ENCODE results near the gene SKAP2. TPM values are rescaled to one million over a fixed set of nuclear protein-coding genes. Genes with fewer than 3 reads are reported as not detected.

SKAP2 gene
- total and polyA plus RNA-seq, 2 of the 13 experiments (the other 11 are each of a cell fraction or from before 2014, with no cell fraction given) = 3.6 to 12.9 TPM

- TF ChIP-seq ZNF512 (CRISPR knock-in tag; IDR thresholded peaks at IDR 0.05) = no peak
- TF ChIP-seq, protein P1, sequence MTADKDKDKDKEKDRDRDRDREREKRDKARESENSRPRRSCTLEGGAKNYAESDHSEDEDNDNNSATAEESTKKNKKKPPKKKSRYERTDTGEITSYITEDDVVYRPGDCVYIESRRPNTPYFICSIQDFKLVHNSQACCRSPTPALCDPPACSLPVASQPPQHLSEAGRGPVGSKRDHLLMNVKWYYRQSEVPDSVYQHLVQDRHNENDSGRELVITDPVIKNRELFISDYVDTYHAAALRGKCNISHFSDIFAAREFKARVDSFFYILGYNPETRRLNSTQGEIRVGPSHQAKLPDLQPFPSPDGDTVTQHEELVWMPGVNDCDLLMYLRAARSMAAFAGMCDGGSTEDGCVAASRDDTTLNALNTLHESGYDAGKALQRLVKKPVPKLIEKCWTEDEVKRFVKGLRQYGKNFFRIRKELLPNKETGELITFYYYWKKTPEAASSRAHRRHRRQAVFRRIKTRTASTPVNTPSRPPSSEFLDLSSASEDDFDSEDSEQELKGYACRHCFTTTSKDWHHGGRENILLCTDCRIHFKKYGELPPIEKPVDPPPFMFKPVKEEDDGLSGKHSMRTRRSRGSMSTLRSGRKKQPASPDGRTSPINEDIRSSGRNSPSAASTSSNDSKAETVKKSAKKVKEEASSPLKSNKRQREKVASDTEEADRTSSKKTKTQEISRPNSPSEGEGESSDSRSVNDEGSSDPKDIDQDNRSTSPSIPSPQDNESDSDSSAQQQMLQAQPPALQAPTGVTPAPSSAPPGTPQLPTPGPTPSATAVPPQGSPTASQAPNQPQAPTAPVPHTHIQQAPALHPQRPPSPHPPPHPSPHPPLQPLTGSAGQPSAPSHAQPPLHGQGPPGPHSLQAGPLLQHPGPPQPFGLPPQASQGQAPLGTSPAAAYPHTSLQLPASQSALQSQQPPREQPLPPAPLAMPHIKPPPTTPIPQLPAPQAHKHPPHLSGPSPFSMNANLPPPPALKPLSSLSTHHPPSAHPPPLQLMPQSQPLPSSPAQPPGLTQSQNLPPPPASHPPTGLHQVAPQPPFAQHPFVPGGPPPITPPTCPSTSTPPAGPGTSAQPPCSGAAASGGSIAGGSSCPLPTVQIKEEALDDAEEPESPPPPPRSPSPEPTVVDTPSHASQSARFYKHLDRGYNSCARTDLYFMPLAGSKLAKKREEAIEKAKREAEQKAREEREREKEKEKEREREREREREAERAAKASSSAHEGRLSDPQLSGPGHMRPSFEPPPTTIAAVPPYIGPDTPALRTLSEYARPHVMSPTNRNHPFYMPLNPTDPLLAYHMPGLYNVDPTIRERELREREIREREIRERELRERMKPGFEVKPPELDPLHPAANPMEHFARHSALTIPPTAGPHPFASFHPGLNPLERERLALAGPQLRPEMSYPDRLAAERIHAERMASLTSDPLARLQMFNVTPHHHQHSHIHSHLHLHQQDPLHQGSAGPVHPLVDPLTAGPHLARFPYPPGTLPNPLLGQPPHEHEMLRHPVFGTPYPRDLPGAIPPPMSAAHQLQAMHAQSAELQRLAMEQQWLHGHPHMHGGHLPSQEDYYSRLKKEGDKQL (CRISPR knock-in tag; IDR thresholded peaks at IDR 0.05; ENCODE audit: low read depth) = no peak
These were observed 20.7 kb downstream of the SKAP2 start (continued) for GRCh38 chr7:26843705-26844104.

GRCh38 chr7:26842897-26843296, 21.5 kb downstream of the SKAP2 start:
- no TSS peak for BruUV-seq (replicated peaks)

More at GRCh38 chr7:26842897-26843296, 21.5 kb downstream of the SKAP2 start:
- H3K9ac ChIP-seq (ENCODE audit: insufficient read depth, low read depth, low read length) = no peak overlapping the region
- no peaks in the 10 kb centered on the region; a peak in 1 of 5 replicates for H3K36me3 ChIP-seq (replicated peaks in 1 of 2; ENCODE audit: control insufficient read depth in 1 of 2, insufficient read depth in 2 of 2, low read length in 2 of 2)
- intact Hi-C loops (cut with micrococcal nuclease; ENCODE audit: unreplicated experiment) (no loop called here), in situ Hi-C loops (cut with HindIII; ENCODE audit: extremely low pct_ligation_motif_present, low pct_unique_long_range_greater_than_20kb) (no loop called here)
- POLR2A ChIA-PET = no interaction called here
- WGBS (ENCODE audit: low lambda C conversion rate) = 93% methylated on average over 2 of the region's 2 CpGs
- TF ChIP-seq EHMT2 (IDR thresholded peaks at IDR 0.05; ENCODE audit: borderline replicate concordance, low read depth, low read length) (no peak), LBX2 (CRISPR knock-in tag; IDR thresholded peaks at IDR 0.05; ENCODE audit: borderline replicate concordance) (no peak)
- TF ChIP-seq, protein P2, sequence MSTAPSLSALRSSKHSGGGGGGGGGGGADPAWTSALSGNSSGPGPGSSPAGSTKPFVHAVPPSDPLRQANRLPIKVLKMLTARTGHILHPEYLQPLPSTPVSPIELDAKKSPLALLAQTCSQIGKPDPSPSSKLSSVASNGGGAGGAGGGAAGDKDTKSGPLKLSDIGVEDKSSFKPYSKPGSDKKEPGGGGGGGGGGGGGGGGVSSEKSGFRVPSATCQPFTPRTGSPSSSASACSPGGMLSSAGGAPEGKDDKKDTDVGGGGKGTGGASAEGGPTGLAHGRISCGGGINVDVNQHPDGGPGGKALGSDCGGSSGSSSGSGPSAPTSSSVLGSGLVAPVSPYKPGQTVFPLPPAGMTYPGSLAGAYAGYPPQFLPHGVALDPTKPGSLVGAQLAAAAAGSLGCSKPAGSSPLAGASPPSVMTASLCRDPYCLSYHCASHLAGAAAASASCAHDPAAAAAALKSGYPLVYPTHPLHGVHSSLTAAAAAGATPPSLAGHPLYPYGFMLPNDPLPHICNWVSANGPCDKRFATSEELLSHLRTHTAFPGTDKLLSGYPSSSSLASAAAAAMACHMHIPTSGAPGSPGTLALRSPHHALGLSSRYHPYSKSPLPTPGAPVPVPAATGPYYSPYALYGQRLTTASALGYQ (CRISPR knock-in tag; IDR thresholded peaks at IDR 0.05) = no peak
- TF ChIP-seq, protein P3, sequence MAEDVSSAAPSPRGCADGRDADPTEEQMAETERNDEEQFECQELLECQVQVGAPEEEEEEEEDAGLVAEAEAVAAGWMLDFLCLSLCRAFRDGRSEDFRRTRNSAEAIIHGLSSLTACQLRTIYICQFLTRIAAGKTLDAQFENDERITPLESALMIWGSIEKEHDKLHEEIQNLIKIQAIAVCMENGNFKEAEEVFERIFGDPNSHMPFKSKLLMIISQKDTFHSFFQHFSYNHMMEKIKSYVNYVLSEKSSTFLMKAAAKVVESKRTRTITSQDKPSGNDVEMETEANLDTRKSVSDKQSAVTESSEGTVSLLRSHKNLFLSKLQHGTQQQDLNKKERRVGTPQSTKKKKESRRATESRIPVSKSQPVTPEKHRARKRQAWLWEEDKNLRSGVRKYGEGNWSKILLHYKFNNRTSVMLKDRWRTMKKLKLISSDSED (CRISPR knock-in tag; IDR thresholded peaks at IDR 0.05) = no peak
- CTCF ChIA-PET (ENCODE audit: low intra/inter-chr PET ratio, low total read pairs) = interaction anchor here (1.6 kb wide), 1 partner anchor 301 kb away, joined by 4 read pairs; the partner anchor contains the start of gene HOXA5
- no peaks in the 10 kb centered on the region for H3K79me2 ChIP-seq (ENCODE audit: insufficient read depth, low read length)
- no peak for ATAC-seq
- H3K27me3 ChIP-seq (ENCODE audit: control insufficient read depth in 1 of 2, insufficient read depth in 2 of 2, low read length in 2 of 2) = no peaks in the 10 kb centered on the region
- no peaks in the 10 kb centered on the region for H4K20me1 ChIP-seq (ENCODE audit: insufficient read depth, low read length)
- DNase-seq (ENCODE audit: low spot score) = no peak
- no peak overlapping the region for H2AFZ ChIP-seq (ENCODE audit: low read length)
- H3K9me3 ChIP-seq (ENCODE audit: low read length) = no peaks in the 10 kb centered on the region
- no peak overlapping the region for H3K4me3 ChIP-seq (replicated peaks in 1 of 3; ENCODE audit: insufficient read depth in 1 of 3, low read depth in 2 of 3, low read length in 3 of 3)
- no peak overlapping the region for H3K4me2 ChIP-seq (ENCODE audit: low read depth, low read length)
- no peak overlapping the region for H3K27ac ChIP-seq (ENCODE audit: extremely low read length, insufficient read depth, low read length)
- no peak for FAIRE-seq
- no peaks in the 10 kb centered on the region for H3K4me1 ChIP-seq (ENCODE audit: insufficient read depth, low read length)
